ENCODE measurements around the gene KRT36.

KRT36 gene

GRCh38 chr17:41468346-41468745 is 21.4 kb downstream of the KRT36 start:
- no peak for TF ChIP-seq ZNF274 (IDR thresholded peaks at IDR 0.05; ENCODE audit: low read depth, low read length)
- no peak for TF ChIP-seq SUZ12 (IDR thresholded peaks at IDR 0.05; ENCODE audit: extremely low read depth, insufficient read depth, insufficient read length)
- TF ChIP-seq YY1 (IDR thresholded peaks at IDR 0.05; ENCODE audit: insufficient read depth, insufficient read length) = no peak
- H3K36me3 ChIP-seq (ENCODE audit: insufficient read depth, insufficient read length, low read length) = no peaks in the 10 kb centered on the region
- no peak overlapping the region for H3K4me3 ChIP-seq (ENCODE audit: insufficient read length, low read depth)
- no peaks in the 10 kb centered on the region for H3K27me3 ChIP-seq (ENCODE audit: insufficient read depth, insufficient read length)
- no peaks in the 10 kb centered on the region for H3K4me1 ChIP-seq (ENCODE audit: insufficient read depth, insufficient read length)
- peaks cover 20% of the 10 kb centered on the region for H3K9me3 ChIP-seq (ENCODE audit: insufficient read depth, low read length)
- DNase-seq (ENCODE audit: low read depth, low spot score) = no peak
- H3K9ac ChIP-seq (ENCODE audit: insufficient read length, low read depth) = no peak overlapping the region

GRCh38 chr17:41467561-41467960 is 22.1 kb downstream of the KRT36 start:
- no peak for TF ChIP-seq YY1 (IDR thresholded peaks at IDR 0.05; ENCODE audit: insufficient read depth, insufficient read length)
- no peak for TF ChIP-seq ZNF274 (IDR thresholded peaks at IDR 0.05; ENCODE audit: low read depth, low read length)
- no peak for TF ChIP-seq SUZ12 (IDR thresholded peaks at IDR 0.05; ENCODE audit: extremely low read depth, insufficient read depth, insufficient read length)
- Histone ChIP-seq H3K9me3 (ENCODE audit: insufficient read depth, low read length) (peaks cover 20% of the 10 kb centered on the region), H3K4me1 (ENCODE audit: insufficient read depth, insufficient read length) (no peaks in the 10 kb centered on the region), H3K9ac (ENCODE audit: insufficient read length, low read depth) (no peak overlapping the region), H3K4me3 (ENCODE audit: insufficient read length, low read depth) (no peak overlapping the region), H3K36me3 (ENCODE audit: insufficient read depth, insufficient read length, low read length) (no peaks in the 10 kb centered on the region), H3K27me3 (ENCODE audit: insufficient read depth, insufficient read length) (no peaks in the 10 kb centered on the region)
- no peak for DNase-seq (ENCODE audit: low read depth, low spot score)

- Histone ChIP-seq H3K36me3 (ENCODE audit: insufficient read depth, insufficient read length, low read length) (no peaks in the 10 kb centered on the region), H3K4me1 (ENCODE audit: insufficient read depth, insufficient read length) (no peaks in the 10 kb centered on the region), H3K27me3 (ENCODE audit: insufficient read depth, insufficient read length) (no peaks in the 10 kb centered on the region), H3K9me3 (ENCODE audit: insufficient read depth, low read length) (peaks cover 17% of the 10 kb centered on the region), H3K4me3 (ENCODE audit: insufficient read length, low read depth) (no peak within 1 kb of the TSS), H3K9ac (ENCODE audit: insufficient read length, low read depth) (no peak within 1 kb of the TSS)
- TF ChIP-seq ZNF274 (IDR thresholded peaks at IDR 0.05; ENCODE audit: low read depth, low read length) (no peak), SUZ12 (IDR thresholded peaks at IDR 0.05; ENCODE audit: extremely low read depth, insufficient read depth, insufficient read length) (no peak), YY1 (IDR thresholded peaks at IDR 0.05; ENCODE audit: insufficient read depth, insufficient read length) (no peak)
- DNase-seq (ENCODE audit: low read depth, low spot score) = no peak
Observed at GRCh38 chr17:41466988-41467387, 22.7 kb downstream of the KRT36 start, which contains the start of gene KRT32. TSS of gene KRT32 (minus strand) at chr17:41467386. CDS start at chr17:41467325, 61 bp downstream.

- H3K4me1 ChIP-seq (ENCODE audit: insufficient read depth, insufficient read length) = no peaks in the 10 kb centered on the region
- no peak overlapping the region for H3K4me3 ChIP-seq (ENCODE audit: insufficient read length, low read depth)
- no peaks in the 10 kb centered on the region for H3K36me3 ChIP-seq (ENCODE audit: insufficient read depth, insufficient read length, low read length)
- no peak for TF ChIP-seq SUZ12 (IDR thresholded peaks at IDR 0.05; ENCODE audit: extremely low read depth, insufficient read depth, insufficient read length)
- TF ChIP-seq YY1 (IDR thresholded peaks at IDR 0.05; ENCODE audit: insufficient read depth, insufficient read length) = no peak
- no peak for TF ChIP-seq ZNF274 (IDR thresholded peaks at IDR 0.05; ENCODE audit: low read depth, low read length)
- H3K9me3 ChIP-seq (ENCODE audit: insufficient read depth, low read length) = peaks cover 9% of the 10 kb centered on the region
- no peaks in the 10 kb centered on the region for H3K27me3 ChIP-seq (ENCODE audit: insufficient read depth, insufficient read length)
- DNase-seq (ENCODE audit: low read depth, low spot score) = no peak
- no peak overlapping the region for H3K9ac ChIP-seq (ENCODE audit: insufficient read length, low read depth)
Observed at GRCh38 chr17:41464682-41465081, 25.0 kb downstream of the KRT36 start.

GRCh38 chr17:41464173-41464572 is 25.5 kb downstream of the KRT36 start:
- DNase-seq (ENCODE audit: low read depth, low spot score) = no peak
- H3K27me3 ChIP-seq (ENCODE audit: insufficient read depth, insufficient read length) = no peaks in the 10 kb centered on the region
- no peak overlapping the region for H3K9ac ChIP-seq (ENCODE audit: insufficient read length, low read depth)
- no peaks in the 10 kb centered on the region for H3K36me3 ChIP-seq (ENCODE audit: insufficient read depth, insufficient read length, low read length)
- peaks cover 9% of the 10 kb centered on the region for H3K9me3 ChIP-seq (ENCODE audit: insufficient read depth, low read length)
- H3K4me1 ChIP-seq (ENCODE audit: insufficient read depth, insufficient read length) = no peaks in the 10 kb centered on the region
- TF ChIP-seq ZNF274 (IDR thresholded peaks at IDR 0.05; ENCODE audit: low read depth, low read length) = no peak
- no peak for TF ChIP-seq YY1 (IDR thresholded peaks at IDR 0.05; ENCODE audit: insufficient read depth, insufficient read length)
- no peak for TF ChIP-seq SUZ12 (IDR thresholded peaks at IDR 0.05; ENCODE audit: extremely low read depth, insufficient read depth, insufficient read length)
- H3K4me3 ChIP-seq (ENCODE audit: insufficient read length, low read depth) = no peak overlapping the region

- TF ChIP-seq YY1 (IDR thresholded peaks at IDR 0.05; ENCODE audit: insufficient read depth, insufficient read length) = no peak
- TF ChIP-seq ZNF274 (IDR thresholded peaks at IDR 0.05; ENCODE audit: low read depth, low read length) = no peak
- TF ChIP-seq SUZ12 (IDR thresholded peaks at IDR 0.05; ENCODE audit: extremely low read depth, insufficient read depth, insufficient read length) = no peak
- Histone ChIP-seq H3K9ac (ENCODE audit: insufficient read length, low read depth) (no peak overlapping the region), H3K4me1 (ENCODE audit: insufficient read depth, insufficient read length) (no peaks in the 10 kb centered on the region), H3K27me3 (ENCODE audit: insufficient read depth, insufficient read length) (no peaks in the 10 kb centered on the region), H3K9me3 (ENCODE audit: insufficient read depth, low read length) (peaks cover 9% of the 10 kb centered on the region), H3K36me3 (ENCODE audit: insufficient read depth, insufficient read length, low read length) (no peaks in the 10 kb centered on the region), H3K4me3 (ENCODE audit: insufficient read length, low read depth) (no peak overlapping the region)
- DNase-seq (ENCODE audit: low read depth, low spot score) = no peak
Observed at GRCh38 chr17:41463746-41464145, 26.0 kb downstream of the KRT36 start.

- TF ChIP-seq ZNF274 (IDR thresholded peaks at IDR 0.05; ENCODE audit: low read depth, low read length) (no peak), SUZ12 (IDR thresholded peaks at IDR 0.05; ENCODE audit: extremely low read depth, insufficient read depth, insufficient read length) (no peak), YY1 (IDR thresholded peaks at IDR 0.05; ENCODE audit: insufficient read depth, insufficient read length) (no peak)
- H3K4me1 ChIP-seq (ENCODE audit: insufficient read depth, insufficient read length) = no peaks in the 10 kb centered on the region
- no peak overlapping the region for H3K4me3 ChIP-seq (ENCODE audit: insufficient read length, low read depth)
- no peak for DNase-seq (ENCODE audit: low read depth, low spot score)
- H3K36me3 ChIP-seq (ENCODE audit: insufficient read depth, insufficient read length, low read length) = no peaks in the 10 kb centered on the region
- H3K27me3 ChIP-seq (ENCODE audit: insufficient read depth, insufficient read length) = no peaks in the 10 kb centered on the region
- H3K9ac ChIP-seq (ENCODE audit: insufficient read length, low read depth) = no peak overlapping the region
- peaks cover 1% of the 10 kb centered on the region; the same call in 1 of the 2 replicates for H3K9me3 ChIP-seq (ENCODE audit: insufficient read depth, low read length)
Observed at GRCh38 chr17:41462705-41463104, 27.0 kb downstream of the KRT36 start.

Data from NT2/D1 (cell line).